CD14-positive monocyte (primary cell): ENCODE data around the gene PRKAG3. TPM values are rescaled to one million over a fixed set of nuclear protein-coding genes. Genes with fewer than 3 reads are reported as not detected.

Experiments
- DNase-seq, 3 donors: peaks; one replicate each; pipeline ENCODE4 v3.0.0-alpha.2; 2011 to 2022
- H2AFZ ChIP-seq: 2 replicates; pipeline ENCODE4 v1.6.0; 2012; ENCODE audit warnings: mild to moderate bottlenecking, low read depth, low read length, inconsistent platforms; ENCODE audit not compliant: insufficient read depth, poor library complexity, severe bottlenecking
- H3K27ac ChIP-seq, 2 donors: 1 replicate in 1 of 2; 2 replicates in 1 of 2; pipeline ENCODE4 v1.5.1; 2012 to 2013; ENCODE audit warnings: low read length in 2 of 2, control low read depth in 1 of 2, inconsistent platforms in 1 of 2, low read depth in 1 of 2, mild to moderate bottlenecking in 1 of 2
- H3K27me3 ChIP-seq, 2 donors: one replicate each; pipeline versions ENCODE4 v1.6.0 to v1.6.1; 2011 to 2013; ENCODE audit warnings: low read length in 2 of 2; ENCODE audit not compliant: control insufficient read depth in 2 of 2, insufficient read depth in 2 of 2
- H3K36me3 ChIP-seq, 2 donors: replicated peaks in 1 of 2; 1 replicate in 1 of 2; 2 replicates in 1 of 2; pipeline versions ENCODE4 v1.5.1 to v1.6.1; 2012 to 2013; ENCODE audit warnings: low read length in 2 of 2, control low read depth in 1 of 2, inconsistent platforms in 1 of 2, mild to moderate bottlenecking in 1 of 2; ENCODE audit not compliant: insufficient read depth in 2 of 2, control insufficient read depth in 1 of 2
- H3K4me1 ChIP-seq, 2 donors: 1 replicate in 1 of 2; 2 replicates in 1 of 2; pipeline versions ENCODE4 v1.5.1 to v1.6.1; 2012 to 2013; ENCODE audit warnings: low read length in 2 of 2, control low read depth in 1 of 2, inconsistent platforms in 1 of 2, mild to moderate bottlenecking in 1 of 2, moderate library complexity in 1 of 2; ENCODE audit not compliant: insufficient read depth in 2 of 2, control insufficient read depth in 1 of 2
- H3K4me2 ChIP-seq: replicated peaks from 2 replicates; pipeline ENCODE3; 2012; ENCODE audit warnings: low read length, moderate library complexity, mild to moderate bottlenecking; ENCODE audit not compliant: poor library complexity, severe bottlenecking; ENCODE audit errors: extremely low read depth
- H3K4me3 ChIP-seq, 3 experiments: fragments of 200-600 bp in 1 of 3; sonication (generic) in 1 of 3; replicated peaks in 1 of 3; 1 replicate in 2 of 3; 2 replicates in 1 of 3; pipeline ENCODE4 v1.5.1; 2011 to 2013; ENCODE audit warnings: low read length in 3 of 3, mild to moderate bottlenecking in 3 of 3, control low read depth in 2 of 3, low read depth in 2 of 3, inconsistent platforms in 1 of 3, moderate library complexity in 1 of 3
- H3K79me2 ChIP-seq: 2 replicates; pipeline ENCODE4 v1.6.0; 2012; ENCODE audit warnings: mild to moderate bottlenecking, control low read depth, inconsistent platforms, low read length, moderate library complexity; ENCODE audit not compliant: insufficient read depth
- H3K9ac ChIP-seq: 2 replicates; pipeline ENCODE4 v1.6.0; 2017; ENCODE audit warnings: low read length, mild to moderate bottlenecking; ENCODE audit not compliant: insufficient read depth, poor library complexity, severe bottlenecking
- H3K9me3 ChIP-seq, 2 donors: replicated peaks in 1 of 2; 1 replicate in 1 of 2; 2 replicates in 1 of 2; pipeline versions ENCODE4 v1.5.1 to v1.6.1; 2012 to 2013; ENCODE audit warnings: low read length in 2 of 2, control low read depth in 1 of 2; ENCODE audit not compliant: control insufficient read depth in 1 of 2, insufficient read depth in 1 of 2
- H4K20me1 ChIP-seq: 2 replicates; pipeline ENCODE4 v1.6.0; 2012; ENCODE audit warnings: mild to moderate bottlenecking, low read length, control low read depth, moderate library complexity; ENCODE audit not compliant: insufficient read depth
- H3K27ac Mint-ChIP-seq, 7 donors: one replicate each; pipeline ENCODE4 v1.8.0; 2020; ENCODE audit warnings: mild to moderate bottlenecking in 7 of 7, mixed read lengths in 7 of 7, moderate library complexity in 6 of 7, inconsistent platforms in 2 of 7
- H3K27me3 Mint-ChIP-seq, 3 donors: one replicate each; pipeline ENCODE4 v1.8.0; 2021 to 2022; ENCODE audit warnings: low read depth in 3 of 3, mild to moderate bottlenecking in 3 of 3, mixed read lengths in 3 of 3, moderate library complexity in 3 of 3, inconsistent platforms in 1 of 3
- H3K36me3 Mint-ChIP-seq, 2 donors: one replicate each; pipeline ENCODE4 v1.8.0; 2020; ENCODE audit warnings: mixed read lengths in 2 of 2, inconsistent platforms in 1 of 2, mild to moderate bottlenecking in 1 of 2
- H3K4me1 Mint-ChIP-seq: one replicate; pipeline ENCODE4 v1.8.0; 2020; ENCODE audit warnings: mild to moderate bottlenecking, mixed read lengths
- H3K4me3 Mint-ChIP-seq, 2 donors: one replicate each; pipeline ENCODE4 v1.8.0; 2020; ENCODE audit warnings: mild to moderate bottlenecking in 2 of 2, mixed read lengths in 2 of 2, moderate library complexity in 1 of 2
- H3K9me3 Mint-ChIP-seq, 7 donors: one replicate each; pipeline ENCODE4 v1.8.0; 2020 to 2022; ENCODE audit warnings: mixed read lengths in 7 of 7, mild to moderate bottlenecking in 6 of 7, moderate library complexity in 6 of 7, inconsistent platforms in 2 of 7
- WGBS: methylation state at CpG from one replicate; pipeline ENCODE4 v1.1.5; 2013; ENCODE audit warnings: missing lambda C conversion rate; ENCODE audit not compliant: insufficient coverage; 5-methylcytosine and 5-hydroxymethylcytosine counted together
- intact Hi-C, 2 donors: fragments of 100-400 bp; cut with micrococcal nuclease; formaldehyde crosslinking; loops; one replicate each; pipeline versions ENCODE4 v1.15.0 to v1.15.1; 2023
- polyA plus RNA-seq, 3 donors: library from polyadenylated mRNA; depleted of rRNA in 1 of 3; unstranded in 2 of 3; stranded (reverse) in 1 of 3; fragments of 300-500 nt in 2 of 3; fragments of >200 nt in 1 of 3; fragmentation: Illumina TruSeq in 2 of 3; gene quantifications; 1 replicate in 2 of 3; 2 replicates in 1 of 3; pipeline ENCODE4 v1.2.3, GENCODE V29; 2012 to 2021
- TF ChIP-seq, protein P1 (sequence below): fragments of 200-600 bp; IDR thresholded peaks from one replicate; pipeline ENCODE4 v1.8.0; 2022; ENCODE audit warnings: antibody characterized with exemption, mild to moderate bottlenecking

Gene PRKAG3
- polyA plus RNA-seq, 3 donors, result not detected

DNA sequence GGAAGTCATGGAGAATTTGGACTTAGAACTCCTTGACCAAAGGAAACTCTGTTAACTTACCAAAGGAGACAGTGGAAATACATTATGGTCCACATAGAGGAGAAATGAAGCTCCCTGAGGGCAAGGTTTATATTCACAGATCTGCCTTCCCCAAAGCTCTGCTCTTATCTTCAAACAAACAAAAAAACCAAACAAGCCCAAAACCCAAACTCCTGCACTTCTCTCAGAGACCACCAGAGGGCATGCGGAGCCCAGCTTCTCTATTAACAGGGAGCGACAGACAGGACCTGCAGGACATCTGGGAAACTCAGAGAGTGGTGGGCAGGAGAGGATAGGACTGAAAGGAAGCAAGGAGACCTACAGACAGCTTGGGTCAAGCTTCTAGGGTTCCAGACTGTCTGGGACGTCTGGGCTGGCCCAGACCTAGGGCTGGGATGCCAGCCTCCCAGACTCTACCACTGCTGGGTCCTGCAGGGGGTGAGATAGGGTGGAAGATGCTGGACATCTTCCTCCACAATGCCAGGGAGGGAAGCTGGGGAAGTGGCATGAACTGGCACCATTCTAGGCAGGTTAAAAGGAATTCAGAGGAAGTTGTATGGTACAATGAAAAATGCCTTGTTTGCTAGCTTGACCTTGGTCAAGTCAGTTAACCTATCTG lies 45.1 kb upstream of the PRKAG3 start:
- peaks cover 21 to 29% of the 10 kb centered on the region in 2 donors for H3K4me1 ChIP-seq
- peaks cover 28% of the 10 kb centered on the region for H3K4me1 Mint-ChIP-seq
- no peak overlapping the region for H3K4me3 ChIP-seq
- peaks cover 66 to 95% of the 10 kb centered on the region in 2 donors for H3K27me3 ChIP-seq
- peak overlapping the region in 1 of 7 donors; percentile 3 for H3K27ac Mint-ChIP-seq
- H3K4me2 ChIP-seq, result no peak overlapping the region
- H3K9me3 ChIP-seq, result peaks cover 0 to 40% of the 10 kb centered on the region in 2 donors
- TF ChIP-seq, protein P1, sequence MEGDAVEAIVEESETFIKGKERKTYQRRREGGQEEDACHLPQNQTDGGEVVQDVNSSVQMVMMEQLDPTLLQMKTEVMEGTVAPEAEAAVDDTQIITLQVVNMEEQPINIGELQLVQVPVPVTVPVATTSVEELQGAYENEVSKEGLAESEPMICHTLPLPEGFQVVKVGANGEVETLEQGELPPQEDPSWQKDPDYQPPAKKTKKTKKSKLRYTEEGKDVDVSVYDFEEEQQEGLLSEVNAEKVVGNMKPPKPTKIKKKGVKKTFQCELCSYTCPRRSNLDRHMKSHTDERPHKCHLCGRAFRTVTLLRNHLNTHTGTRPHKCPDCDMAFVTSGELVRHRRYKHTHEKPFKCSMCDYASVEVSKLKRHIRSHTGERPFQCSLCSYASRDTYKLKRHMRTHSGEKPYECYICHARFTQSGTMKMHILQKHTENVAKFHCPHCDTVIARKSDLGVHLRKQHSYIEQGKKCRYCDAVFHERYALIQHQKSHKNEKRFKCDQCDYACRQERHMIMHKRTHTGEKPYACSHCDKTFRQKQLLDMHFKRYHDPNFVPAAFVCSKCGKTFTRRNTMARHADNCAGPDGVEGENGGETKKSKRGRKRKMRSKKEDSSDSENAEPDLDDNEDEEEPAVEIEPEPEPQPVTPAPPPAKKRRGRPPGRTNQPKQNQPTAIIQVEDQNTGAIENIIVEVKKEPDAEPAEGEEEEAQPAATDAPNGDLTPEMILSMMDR, result peak; percentile 98
- peak overlapping the region in 1 of 2 donors; percentile 54 for H3K4me3 Mint-ChIP-seq
- no peaks in the 10 kb centered on the region for H3K36me3 ChIP-seq
- peak; percentile 27 to 56 (median 49) for DNase-seq
- H3K9ac ChIP-seq, result no peak overlapping the region
- H3K9me3 Mint-ChIP-seq, result peaks cover 0 to 19% (median 9%) of the 10 kb centered on the region in 7 donors
- peaks cover 6% of the 10 kb centered on the region for H4K20me1 ChIP-seq
- no peak overlapping the region for H3K27ac ChIP-seq
- peaks cover 8 to 9% of the 10 kb centered on the region in 2 donors for H3K36me3 Mint-ChIP-seq
- intact Hi-C loops, result loop anchor here (1.0 to 2.0 kb wide), 2 partner anchors 20 to 22 kb away; no protein-coding TSS in a partner anchor
- H3K27me3 Mint-ChIP-seq, result peaks cover 89 to 96% (median 89%) of the 10 kb centered on the region in 3 donors
- WGBS, result no CpG with 5 or more reads among the region's 3 CpGs
- H3K79me2 ChIP-seq, result no peaks in the 10 kb centered on the region
- no peak overlapping the region for H2AFZ ChIP-seq

DNA sequence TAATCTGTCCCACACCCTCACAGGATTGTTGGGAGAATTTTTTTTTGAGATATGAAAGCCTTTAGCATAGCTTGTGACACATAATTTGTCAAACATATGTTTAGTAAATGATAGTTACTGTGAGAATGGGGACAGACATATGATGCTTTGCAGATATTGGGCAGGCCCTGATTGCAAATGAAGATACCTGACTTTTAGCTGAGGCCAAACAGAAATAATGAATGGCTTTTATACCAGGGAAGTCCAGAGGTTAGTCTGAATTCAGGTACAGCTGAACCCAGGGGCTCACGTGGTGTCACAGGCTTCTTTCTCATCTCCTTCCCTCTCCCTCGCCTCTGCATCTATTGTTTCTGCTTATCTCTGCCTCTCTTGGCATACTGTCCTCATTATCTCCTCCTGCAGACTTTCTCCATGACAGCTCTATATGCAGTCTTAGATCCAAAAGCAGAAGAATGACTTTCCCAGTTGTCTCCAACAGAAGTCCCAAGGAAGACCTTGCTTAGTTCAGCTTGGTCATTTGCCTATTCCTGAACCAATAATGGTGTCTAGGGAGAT lies 44.2 kb upstream of the PRKAG3 start:
- DNase-seq, result no peak
- peaks cover 82 to 90% (median 84%) of the 10 kb centered on the region in 3 donors for H3K27me3 Mint-ChIP-seq
- H3K4me3 Mint-ChIP-seq, result peak overlapping the region in 1 of 2 donors; percentile 39
- H3K27ac Mint-ChIP-seq, result peak overlapping the region in 1 of 7 donors; percentile 43
- Histone ChIP-seq H2AFZ (no peak overlapping the region), H3K4me3 (no peak overlapping the region), H3K4me2 (no peak overlapping the region), H3K27me3 (peaks cover 57 to 88% of the 10 kb centered on the region in 2 donors), H3K79me2 (no peaks in the 10 kb centered on the region), H4K20me1 (peaks cover 6% of the 10 kb centered on the region), H3K9ac (no peak overlapping the region), H3K9me3 (peaks cover 0 to 31% of the 10 kb centered on the region in 2 donors), H3K36me3 (no peaks in the 10 kb centered on the region), H3K27ac (no peak overlapping the region), H3K4me1 (peaks cover 26 to 37% of the 10 kb centered on the region in 2 donors)
- TF ChIP-seq, protein P1, result no peak
- H3K36me3 Mint-ChIP-seq, result peaks cover 10% of the 10 kb centered on the region in 2 donors
- WGBS, result 30% methylated on average over 2 of the region's 2 CpGs
- intact Hi-C loops, result loop anchor here in 1 of 2 donors (2.0 kb wide), 1 partner anchor 21 kb away; no protein-coding TSS in a partner anchor
- H3K9me3 Mint-ChIP-seq, result peaks cover 0 to 15% (median 9%) of the 10 kb centered on the region in 7 donors
- peaks cover 34% of the 10 kb centered on the region for H3K4me1 Mint-ChIP-seq
